ENCODE results near the gene GNAI3.

GRCh38 chr1:109642626-109643025, 94.2 kb downstream of the GNAI3 start:
- TF ChIP-seq, protein P1, sequence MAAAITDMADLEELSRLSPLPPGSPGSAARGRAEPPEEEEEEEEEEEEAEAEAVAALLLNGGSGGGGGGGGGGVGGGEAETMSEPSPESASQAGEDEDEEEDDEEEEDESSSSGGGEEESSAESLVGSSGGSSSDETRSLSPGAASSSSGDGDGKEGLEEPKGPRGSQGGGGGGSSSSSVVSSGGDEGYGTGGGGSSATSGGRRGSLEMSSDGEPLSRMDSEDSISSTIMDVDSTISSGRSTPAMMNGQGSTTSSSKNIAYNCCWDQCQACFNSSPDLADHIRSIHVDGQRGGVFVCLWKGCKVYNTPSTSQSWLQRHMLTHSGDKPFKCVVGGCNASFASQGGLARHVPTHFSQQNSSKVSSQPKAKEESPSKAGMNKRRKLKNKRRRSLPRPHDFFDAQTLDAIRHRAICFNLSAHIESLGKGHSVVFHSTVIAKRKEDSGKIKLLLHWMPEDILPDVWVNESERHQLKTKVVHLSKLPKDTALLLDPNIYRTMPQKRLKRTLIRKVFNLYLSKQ (tag by site-specific recombination; IDR thresholded peaks at IDR 0.05; ENCODE audit: borderline replicate concordance), result no peak
- TF ChIP-seq ZNF560 (tag by site-specific recombination; IDR thresholded peaks at IDR 0.05; ENCODE audit: borderline replicate concordance) (no peak), ZNF24 (tag by site-specific recombination; IDR thresholded peaks at IDR 0.05) (no peak), ZNF10 (tag by site-specific recombination; IDR thresholded peaks at IDR 0.05) (no peak), ZNF311 (tag by site-specific recombination; IDR thresholded peaks at IDR 0.05; ENCODE audit: borderline replicate concordance) (no peak), SETDB1 (IDR thresholded peaks at IDR 0.05; ENCODE audit: insufficient read length, low read length) (no peak)
- TF ChIP-seq, protein P2, sequence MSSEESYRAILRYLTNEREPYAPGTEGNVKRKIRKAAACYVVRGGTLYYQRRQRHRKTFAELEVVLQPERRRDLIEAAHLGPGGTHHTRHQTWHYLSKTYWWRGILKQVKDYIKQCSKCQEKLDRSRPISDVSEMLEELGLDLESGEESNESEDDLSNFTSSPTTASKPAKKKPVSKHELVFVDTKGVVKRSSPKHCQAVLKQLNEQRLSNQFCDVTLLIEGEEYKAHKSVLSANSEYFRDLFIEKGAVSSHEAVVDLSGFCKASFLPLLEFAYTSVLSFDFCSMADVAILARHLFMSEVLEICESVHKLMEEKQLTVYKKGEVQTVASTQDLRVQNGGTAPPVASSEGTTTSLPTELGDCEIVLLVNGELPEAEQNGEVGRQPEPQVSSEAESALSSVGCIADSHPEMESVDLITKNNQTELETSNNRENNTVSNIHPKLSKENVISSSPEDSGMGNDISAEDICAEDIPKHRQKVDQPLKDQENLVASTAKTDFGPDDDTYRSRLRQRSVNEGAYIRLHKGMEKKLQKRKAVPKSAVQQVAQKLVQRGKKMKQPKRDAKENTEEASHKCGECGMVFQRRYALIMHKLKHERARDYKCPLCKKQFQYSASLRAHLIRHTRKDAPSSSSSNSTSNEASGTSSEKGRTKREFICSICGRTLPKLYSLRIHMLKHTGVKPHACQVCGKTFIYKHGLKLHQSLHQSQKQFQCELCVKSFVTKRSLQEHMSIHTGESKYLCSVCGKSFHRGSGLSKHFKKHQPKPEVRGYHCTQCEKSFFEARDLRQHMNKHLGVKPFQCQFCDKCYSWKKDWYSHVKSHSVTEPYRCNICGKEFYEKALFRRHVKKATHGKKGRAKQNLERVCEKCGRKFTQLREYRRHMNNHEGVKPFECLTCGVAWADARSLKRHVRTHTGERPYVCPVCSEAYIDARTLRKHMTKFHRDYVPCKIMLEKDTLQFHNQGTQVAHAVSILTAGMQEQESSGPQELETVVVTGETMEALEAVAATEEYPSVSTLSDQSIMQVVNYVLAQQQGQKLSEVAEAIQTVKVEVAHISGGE (tag by site-specific recombination; conservative IDR thresholded peaks at IDR 0.05; ENCODE audit: low read depth), result no peak
